KOPT-K1 (cell line): ENCODE data around the gene C1QL1.

Source experiments
- H3K27ac ChIP-seq: fragments of 200-600 bp; sonication (generic); 2 replicates; pipeline ENCODE4 v1.5.1; 2016; ENCODE audit warnings: antibody characterized with exemption, mild to moderate bottlenecking, low read depth, low read length; ENCODE audit not compliant: poor library complexity, severe bottlenecking
- H3K36me3 ChIP-seq: fragments of 200-600 bp; sonication (generic); 2 replicates; pipeline ENCODE4 v1.5.1; 2017; ENCODE audit warnings: antibody characterized with exemption, mild to moderate bottlenecking, low read length, moderate library complexity; ENCODE audit not compliant: insufficient read depth
- H3K9me3 ChIP-seq: fragments of 200-600 bp; sonication (generic); 2 replicates; pipeline ENCODE4 v1.5.1; 2017; ENCODE audit warnings: antibody characterized with exemption, low read length, mild to moderate bottlenecking; ENCODE audit not compliant: insufficient read depth, poor library complexity, severe bottlenecking

C1QL1 gene

DNA sequence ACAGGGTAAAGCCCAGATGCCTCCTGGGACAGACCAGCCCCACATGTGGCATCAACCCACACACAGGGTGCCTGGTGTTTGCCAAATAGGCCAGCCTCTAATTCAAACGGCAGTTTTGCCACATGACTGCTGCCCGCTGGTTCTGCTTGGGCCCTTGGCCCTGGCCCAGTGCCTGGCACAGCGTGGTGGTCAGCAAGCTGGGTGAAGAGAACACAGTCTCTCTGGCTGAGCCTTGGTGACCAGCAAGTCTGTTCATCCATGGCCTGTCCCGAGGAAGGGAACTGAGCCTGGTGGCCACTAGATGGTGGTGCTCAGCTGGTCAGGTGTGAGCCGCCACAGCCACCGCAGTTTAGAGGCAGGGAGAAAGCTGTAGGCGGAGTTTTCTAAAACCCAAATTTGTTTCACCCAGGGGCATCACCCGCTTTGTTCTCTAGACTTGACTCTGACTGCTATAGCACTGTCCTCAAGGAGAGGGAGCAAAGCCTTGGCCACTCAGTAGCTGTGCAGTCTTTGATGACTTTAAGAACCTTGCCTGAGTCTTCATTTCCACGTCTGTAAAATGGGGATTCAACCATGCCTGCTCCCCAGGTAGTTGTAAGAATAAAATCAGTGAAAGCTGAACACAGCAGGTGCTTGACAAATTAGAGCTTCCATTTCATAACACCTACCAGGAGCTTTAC, 48.1 kb downstream of the C1QL1 start:
- Histone ChIP-seq H3K36me3 (peaks cover 4% of the 10 kb centered on the region; the same call in 1 of the 2 replicates), H3K27ac (no peak overlapping the region)

DNA sequence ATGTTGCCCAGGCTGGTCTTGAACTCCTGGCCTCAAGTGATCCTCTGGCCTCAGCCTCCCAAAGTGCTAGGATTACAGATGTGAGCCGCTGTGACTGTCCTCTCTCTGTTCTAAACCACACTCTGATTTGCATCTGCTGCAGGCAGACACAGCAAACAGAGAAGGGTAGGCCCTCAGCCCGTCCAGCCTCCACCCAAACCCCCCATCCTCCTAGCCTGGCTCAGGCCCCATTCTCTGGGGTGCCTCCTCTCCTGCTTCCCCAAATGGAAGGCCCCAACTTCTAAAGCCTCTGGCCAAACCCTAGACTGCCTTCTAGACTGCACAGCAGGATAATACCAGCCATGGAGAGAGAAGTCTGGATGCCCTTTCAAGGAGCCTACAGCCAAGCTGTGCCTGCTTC, 48.7 kb downstream of the C1QL1 start:
- H3K36me3 ChIP-seq, result no peaks in the 10 kb centered on the region
- no peaks in the 10 kb centered on the region for H3K9me3 ChIP-seq
- no peak overlapping the region for H3K27ac ChIP-seq

More for the DNA sequence above, 48.1 kb downstream of the C1QL1 start:
- H3K9me3 ChIP-seq, result no peaks in the 10 kb centered on the region

DNA sequence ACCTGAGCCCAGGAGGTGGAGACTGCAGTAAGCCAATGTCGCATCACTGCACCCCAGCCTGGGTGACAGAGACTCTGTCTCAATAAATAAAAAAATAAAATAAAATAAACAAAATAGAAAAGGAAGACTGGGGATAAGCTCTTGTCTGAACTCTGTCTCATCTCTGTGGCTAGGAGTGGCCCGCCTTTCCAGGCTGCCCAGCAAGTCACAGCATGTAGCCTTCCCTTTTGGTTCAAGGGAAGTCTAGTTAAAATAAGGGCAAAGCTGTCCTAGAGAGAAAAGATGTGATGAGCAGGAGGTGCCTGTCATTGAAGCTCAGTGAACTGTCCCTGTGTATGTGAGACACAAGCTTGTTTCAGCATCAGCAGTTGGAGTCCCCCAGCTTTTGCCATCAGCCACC, 50.1 kb downstream of the C1QL1 start:
- Histone ChIP-seq H3K27ac (no peak overlapping the region), H3K36me3 (no peaks in the 10 kb centered on the region), H3K9me3 (no peaks in the 10 kb centered on the region)

DNA sequence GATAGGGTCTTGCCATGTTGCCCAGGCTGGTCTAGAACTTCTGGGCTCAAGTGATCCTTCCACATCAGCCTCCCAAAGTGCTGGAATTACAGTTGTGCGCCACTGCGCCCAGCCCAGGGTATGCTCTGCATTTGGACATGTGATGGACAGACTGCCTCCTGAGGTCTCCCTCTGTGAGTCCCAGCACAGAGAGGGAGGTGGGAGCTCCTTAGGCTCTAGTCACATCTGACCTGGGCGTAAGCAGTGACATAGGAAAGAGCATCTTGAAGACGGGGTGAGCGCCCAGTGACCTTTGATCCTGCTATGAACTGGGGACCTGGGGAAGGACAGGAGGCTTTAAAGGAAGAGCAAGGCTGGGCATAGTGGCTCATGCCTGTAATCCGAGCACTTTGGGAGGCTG, 50.6 kb downstream of the C1QL1 start:
- H3K27ac ChIP-seq, result no peak overlapping the region
- H3K36me3 ChIP-seq, result no peaks in the 10 kb centered on the region
- no peaks in the 10 kb centered on the region for H3K9me3 ChIP-seq

DNA sequence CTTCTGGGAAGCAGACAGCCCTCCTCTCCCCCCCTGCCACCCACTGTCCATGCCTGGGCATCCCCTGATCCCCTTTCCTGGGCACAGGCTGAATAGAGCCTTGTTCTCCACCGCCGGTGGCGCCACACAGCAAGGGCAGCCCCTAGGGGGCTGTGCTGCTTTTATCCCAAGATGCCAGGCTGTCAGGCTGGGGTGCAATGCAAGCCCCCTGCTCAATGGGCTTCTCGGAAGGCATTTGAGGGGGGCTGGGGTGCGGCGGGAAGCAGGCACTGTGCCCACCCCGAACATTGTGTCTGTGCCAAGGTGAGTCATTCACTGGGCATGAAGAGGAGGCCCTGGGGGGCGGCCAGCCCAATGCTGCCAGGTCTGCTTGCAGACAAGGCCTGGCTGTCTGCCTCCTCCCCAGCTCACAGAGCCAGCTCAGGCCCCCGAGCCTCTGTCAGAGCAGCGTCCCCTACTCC, 51.3 kb downstream of the C1QL1 start:
- Histone ChIP-seq H3K27ac (no peak overlapping the region), H3K36me3 (no peaks in the 10 kb centered on the region), H3K9me3 (no peaks in the 10 kb centered on the region)

DNA sequence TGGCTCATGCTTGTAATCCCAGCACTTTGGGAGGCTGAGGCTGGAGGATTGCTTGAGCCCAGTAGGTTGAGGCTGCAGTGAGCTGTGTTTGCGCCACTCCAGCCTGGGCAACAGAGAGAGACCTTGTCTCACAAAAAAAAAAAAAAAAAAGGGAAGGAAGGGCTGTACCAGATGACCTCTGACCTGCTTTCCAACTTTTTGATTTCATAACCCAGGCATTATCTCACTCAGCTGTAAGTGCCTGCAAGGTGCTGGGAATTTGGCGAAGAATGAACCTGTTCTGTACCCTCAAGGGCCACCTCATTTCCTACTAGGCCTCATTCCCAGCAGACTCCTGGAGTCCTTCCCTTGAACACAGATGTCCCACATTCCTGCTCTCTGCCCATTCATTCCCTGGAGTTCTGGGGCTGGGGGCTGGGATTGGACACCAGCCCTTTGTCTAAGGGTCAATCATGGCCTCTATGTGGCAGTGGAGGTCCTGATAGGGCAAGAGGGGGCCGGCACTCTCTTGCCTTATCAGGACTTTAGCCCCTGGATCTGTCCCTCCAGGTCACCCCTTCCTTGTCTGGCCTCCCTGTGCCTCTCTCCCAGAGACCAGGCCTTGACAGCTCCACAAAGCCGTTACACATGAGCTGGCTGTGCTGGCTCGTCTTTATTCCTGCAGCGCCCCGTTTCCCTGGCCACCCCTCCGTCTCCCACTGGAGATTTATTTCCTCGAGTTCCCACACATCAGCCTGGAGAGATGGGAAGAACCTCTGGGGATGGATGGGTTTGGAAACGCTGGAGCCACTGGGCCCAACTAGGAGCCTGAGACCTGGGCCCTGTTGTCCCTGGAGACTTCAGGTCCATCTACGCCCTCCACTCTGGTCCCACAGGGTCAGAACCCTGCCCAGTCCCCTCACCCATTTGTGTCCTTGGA, 52.0 kb downstream of the C1QL1 start:
- no peaks in the 10 kb centered on the region for H3K36me3 ChIP-seq
- H3K27ac ChIP-seq, result no peak overlapping the region
- no peaks in the 10 kb centered on the region for H3K9me3 ChIP-seq

DNA sequence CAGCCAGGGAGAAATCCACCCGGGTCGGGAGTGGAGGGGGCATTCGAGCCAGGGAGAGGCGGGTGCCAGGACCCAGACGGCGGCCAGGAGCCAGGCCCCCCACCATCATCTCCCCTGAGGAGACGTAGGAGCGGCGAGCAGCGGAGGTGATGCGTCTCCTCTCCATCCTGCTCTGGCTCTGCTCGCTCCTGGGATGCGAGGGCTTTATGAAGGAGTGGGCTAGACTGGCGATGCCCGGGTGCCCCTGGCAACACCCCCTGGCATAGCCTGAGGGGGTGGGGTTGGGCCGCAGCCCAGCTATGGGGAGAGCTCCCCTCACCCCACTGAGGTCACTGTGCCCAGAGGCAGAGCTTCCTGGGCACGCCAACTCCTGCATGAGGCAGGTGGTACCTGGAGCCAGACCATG, 52.8 kb downstream of the C1QL1 start, which contains the start of gene GFAP:
Gene GFAP, minus strand, starts transcription at position 180 of the 406 bp plus-strand sequence. Its CDS starts 14 bp downstream, at position 166.
- Histone ChIP-seq H3K27ac (no peak within 1 kb of the TSS), H3K9me3 (no peaks in the 10 kb centered on the region), H3K36me3 (no peaks in the 10 kb centered on the region)

DNA sequence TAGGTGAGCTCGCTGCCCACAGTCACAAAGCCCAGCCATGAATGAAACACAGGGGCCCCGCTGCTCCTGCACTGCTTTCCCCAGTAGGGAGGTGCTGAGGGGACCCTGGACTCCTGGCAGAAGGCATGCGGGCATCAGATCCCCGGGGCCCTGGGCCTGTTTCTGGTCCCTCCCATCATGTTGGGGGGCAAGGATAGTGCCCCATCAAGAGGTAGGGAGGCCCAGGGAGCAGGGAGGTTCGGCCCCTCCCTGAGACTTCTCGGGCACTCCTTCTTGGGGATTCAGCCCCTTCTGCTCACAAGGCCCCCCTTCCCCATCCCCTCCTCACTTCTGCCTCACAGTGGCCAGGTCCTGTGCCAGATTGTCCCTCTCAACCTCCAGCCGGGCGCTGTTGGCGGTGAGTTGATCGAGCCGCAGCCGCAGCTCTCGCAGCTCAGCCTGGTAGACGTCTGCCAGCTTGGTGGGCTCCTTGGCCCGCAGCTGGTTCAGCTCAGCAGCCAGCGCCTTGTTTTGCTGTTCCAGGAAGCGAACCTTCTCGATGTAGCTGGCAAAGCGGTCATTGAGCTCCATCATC, 53.3 kb downstream of the C1QL1 start:
- Histone ChIP-seq H3K9me3 (no peaks in the 10 kb centered on the region), H3K36me3 (no peaks in the 10 kb centered on the region), H3K27ac (no peak overlapping the region)

DNA sequence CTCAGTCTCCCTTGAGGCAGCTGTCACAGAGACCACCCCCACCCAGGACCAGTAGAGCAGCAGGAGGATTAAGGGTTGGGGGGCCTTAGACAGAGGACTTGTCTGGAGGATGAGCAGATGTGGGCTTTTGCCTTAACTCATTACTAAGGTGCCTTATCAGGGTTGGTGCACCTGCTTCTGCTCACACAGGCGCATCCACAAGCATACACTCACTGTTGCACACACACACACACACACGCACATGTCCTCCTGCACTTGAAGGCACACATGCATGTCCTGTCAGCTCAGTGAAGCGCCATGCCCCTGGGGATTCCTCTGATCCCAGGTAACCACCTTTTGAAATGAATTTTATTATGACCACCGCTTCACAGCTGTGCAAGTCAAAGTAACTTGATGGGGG, 54.0 kb downstream of the C1QL1 start:
- Histone ChIP-seq H3K27ac (no peak overlapping the region), H3K36me3 (no peaks in the 10 kb centered on the region), H3K9me3 (no peaks in the 10 kb centered on the region)

DNA sequence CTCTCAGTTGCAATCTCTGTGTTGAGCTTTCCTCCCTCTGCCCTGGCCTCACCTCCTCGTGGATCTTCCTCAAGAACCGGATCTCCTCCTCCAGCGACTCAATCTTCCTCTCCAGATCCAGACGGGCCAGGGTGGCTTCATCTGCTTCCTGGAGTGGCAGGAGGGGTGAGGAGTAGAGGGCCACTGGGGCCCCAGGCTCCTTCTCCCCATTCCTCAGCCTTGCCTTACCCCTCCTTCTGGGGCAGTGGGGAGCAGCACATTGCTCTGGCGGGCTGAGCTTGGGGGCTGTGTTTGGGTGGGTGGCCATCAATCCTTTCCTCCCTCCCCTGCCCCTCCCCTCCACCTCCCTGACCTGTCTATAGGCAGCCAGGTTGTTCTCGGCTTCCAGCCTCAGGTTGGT, 54.4 kb downstream of the C1QL1 start:
- H3K9me3 ChIP-seq, result no peaks in the 10 kb centered on the region
- H3K36me3 ChIP-seq, result no peaks in the 10 kb centered on the region
- no peak overlapping the region for H3K27ac ChIP-seq

DNA sequence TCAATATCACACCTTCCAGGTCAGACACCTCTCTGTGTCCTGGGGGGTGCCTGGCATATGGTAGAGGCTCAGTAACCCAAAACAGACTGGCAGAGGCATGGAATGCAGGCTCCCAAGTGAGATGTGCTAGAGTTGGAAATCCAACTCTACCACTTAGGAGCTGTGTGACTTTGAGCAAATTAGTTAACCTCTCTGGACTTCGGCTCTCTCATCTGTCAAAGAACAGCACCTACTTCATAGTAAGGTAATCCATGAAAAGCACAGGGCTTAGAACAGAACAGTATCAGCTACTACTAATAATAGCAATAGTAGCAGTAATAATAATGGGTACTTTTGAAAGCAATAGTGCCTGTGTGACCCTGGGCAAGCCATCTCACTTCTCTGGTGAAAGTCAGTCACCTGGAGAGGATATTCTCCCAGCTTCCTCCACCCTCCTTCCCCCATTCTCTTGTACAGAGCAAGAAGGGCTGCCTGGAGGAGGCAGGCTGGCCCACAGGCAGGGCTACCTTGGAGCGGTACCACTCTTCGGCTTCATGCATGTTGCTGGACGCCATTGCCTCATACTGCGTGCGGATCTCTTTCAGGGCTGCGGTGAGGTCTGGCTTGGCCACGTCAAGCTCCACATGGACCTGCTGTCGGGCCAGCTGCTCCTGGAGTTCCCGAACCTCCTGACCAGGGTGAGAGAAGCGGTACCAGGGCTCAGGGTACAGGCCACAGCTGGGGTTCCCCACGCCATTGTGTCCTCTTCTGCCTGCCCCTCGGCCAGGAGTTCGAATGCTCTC, 55.1 kb downstream of the C1QL1 start:
- H3K36me3 ChIP-seq, result no peaks in the 10 kb centered on the region
- H3K9me3 ChIP-seq, result no peaks in the 10 kb centered on the region
- H3K27ac ChIP-seq, result no peak overlapping the region

DNA sequence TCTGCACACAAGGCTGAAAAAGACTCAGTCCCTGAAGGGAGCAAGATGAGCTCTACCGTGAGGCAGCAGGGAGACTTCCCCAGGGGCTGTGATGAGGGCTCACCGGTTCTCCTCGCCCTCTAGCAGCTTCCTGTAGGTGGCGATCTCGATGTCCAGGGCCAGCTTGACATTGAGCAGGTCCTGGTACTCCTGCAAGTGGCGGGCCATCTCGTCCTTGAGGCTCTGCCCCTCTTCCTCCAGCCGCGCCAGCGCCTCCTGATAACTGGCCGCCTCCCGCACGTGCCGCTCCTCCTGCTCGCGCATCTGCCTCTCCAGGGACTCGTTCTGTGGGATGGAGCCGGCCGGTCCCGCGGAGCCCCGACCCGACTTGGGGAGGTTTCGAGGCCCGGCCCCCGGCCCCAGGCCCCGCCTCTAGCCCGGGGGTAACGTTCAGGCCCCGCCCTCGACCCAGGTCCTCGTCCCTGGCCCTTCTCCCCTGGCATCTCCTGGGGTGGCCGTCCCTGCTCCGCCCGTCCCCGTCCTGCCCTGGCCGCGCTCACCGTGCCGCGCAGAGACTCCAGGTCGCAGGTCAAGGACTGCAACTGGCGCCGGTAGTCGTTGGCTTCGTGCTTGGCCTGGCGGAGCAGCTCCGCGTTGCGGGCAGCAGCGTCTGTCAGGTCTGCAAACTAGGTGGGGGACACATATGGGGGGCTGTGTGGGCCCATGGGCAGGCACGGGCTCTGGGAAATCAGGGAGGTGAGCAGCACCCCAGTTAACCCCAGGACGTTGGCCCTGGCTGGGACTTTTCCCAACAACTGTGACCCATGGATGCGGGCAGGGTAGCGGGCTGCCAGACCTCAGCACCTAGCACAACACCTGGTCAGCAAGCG, 56.7 kb downstream of the C1QL1 start:
- Histone ChIP-seq H3K9me3 (no peaks in the 10 kb centered on the region), H3K27ac (no peak overlapping the region), H3K36me3 (no peaks in the 10 kb centered on the region)

DNA sequence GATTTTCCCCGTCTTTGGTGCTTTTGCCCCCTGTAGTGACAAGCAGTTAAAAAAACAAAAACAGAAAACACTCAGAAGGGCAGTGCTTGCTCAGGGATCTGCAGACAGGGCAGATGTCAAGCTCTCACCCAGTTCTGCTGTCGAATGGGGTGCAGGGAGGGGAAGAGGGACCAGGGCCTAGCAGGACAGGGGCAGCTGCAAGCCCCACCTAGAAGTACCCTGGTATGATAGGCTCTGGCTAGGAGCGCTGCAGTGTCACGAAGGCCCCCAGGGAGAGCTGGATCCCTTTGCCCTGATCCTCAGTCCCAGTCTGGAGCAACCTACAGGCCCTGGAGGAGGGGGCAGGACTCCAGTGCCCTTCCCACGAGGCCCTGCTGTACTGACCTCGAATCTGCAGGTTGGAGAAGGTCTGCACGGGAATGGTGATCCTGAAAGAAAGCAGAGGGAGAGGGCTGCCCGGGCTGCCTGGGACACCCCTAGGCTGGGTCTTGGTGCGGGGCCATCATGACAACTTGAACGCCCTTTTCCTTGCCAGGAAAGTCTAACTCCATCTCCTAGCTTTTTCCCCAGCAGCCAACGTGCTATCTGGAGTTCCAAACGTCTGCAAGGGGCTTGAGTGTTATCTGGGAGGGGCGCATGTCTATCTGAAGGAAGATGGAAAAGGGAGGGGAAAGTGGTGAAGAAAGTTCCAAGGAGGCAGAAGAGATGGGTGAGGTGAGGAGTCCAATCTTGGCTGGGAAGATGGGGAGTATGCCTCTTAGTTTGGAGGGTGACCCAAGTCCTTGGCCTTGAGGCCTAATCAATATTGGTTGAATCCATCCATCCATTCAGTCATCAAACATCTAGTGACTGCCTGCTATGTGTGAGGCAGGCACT, 57.6 kb downstream of the C1QL1 start:
- H3K36me3 ChIP-seq, result no peaks in the 10 kb centered on the region
- H3K27ac ChIP-seq, result no peak overlapping the region
- no peaks in the 10 kb centered on the region for H3K9me3 ChIP-seq
